Type B pancreatic cell (in vitro differentiated cells): ENCODE measurements around the gene POM121L2. TPM values are rescaled to one million over a fixed set of nuclear protein-coding genes. Genes with fewer than 3 reads are reported as not detected.

ENCODE experiments used
- DNase-seq: peaks from one replicate; pipeline ENCODE4 v3.0.0; 2021; ENCODE audit warnings: mixed read lengths; ENCODE audit not compliant: unreplicated experiment; ENCODE audit errors: extremely low spot score
- H3K27ac Mint-ChIP-seq: 2 replicates; pipeline ENCODE4 v1.8.0; 2021; ENCODE audit warnings: mild to moderate bottlenecking, mixed read lengths
- H3K27me3 Mint-ChIP-seq: 2 replicates; pipeline ENCODE4 v1.8.0; 2021; ENCODE audit warnings: mixed read lengths
- H3K36me3 Mint-ChIP-seq: 2 replicates; pipeline ENCODE4 v1.8.0; 2021; ENCODE audit warnings: mixed read lengths
- H3K4me1 Mint-ChIP-seq: one replicate; pipeline ENCODE4 v1.8.0; 2021; ENCODE audit warnings: mixed read lengths; ENCODE audit not compliant: unreplicated experiment
- H3K4me3 Mint-ChIP-seq: 2 replicates; pipeline ENCODE4 v1.8.0; 2021; ENCODE audit warnings: mild to moderate bottlenecking, mixed read lengths
- H3K9me3 Mint-ChIP-seq: 2 replicates; pipeline ENCODE4 v1.8.0; 2021; ENCODE audit warnings: mixed read lengths
- total RNA-seq: library from RNA; stranded (reverse); gene quantifications from 2 replicates; pipeline ENCODE4 v1.2.1, GENCODE V29; 2021; ENCODE audit warnings: low replicate concordance
- TF ChIP-seq, protein P1 (sequence below): fragments of 200-600 bp; sonication (generic); conservative IDR thresholded peaks from 2 replicates; pipeline ENCODE4 v1.5.0; 2021; ENCODE audit warnings: antibody characterized with exemption, mild to moderate bottlenecking

Gene POM121L2
- total RNA-seq, 1 donor from 2014 or later, result 0.10 TPM

DNA sequence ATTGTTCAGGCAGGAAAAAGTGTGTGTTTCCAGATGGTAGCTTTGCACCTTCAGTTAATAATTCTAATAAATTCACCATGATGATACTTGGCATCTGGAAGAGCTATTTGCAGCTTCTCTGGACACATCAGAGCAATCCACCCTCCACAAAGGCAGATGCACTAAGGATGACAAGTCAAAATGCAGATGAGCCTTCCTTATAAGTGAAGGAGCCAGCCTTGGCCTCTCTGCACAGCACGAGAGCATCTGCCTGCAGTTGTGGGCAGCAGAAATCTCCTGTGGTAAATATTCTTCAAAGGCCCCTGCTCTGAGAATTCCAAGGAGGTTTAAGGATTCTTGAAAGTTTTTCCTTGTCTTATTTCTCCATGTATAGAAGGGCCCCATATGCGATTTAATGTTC is 6.9 kb upstream of the POM121L2 start:
- Mint-ChIP-seq H3K4me3 (no peak overlapping the region), H3K27me3 (peaks cover 36% of the 10 kb centered on the region), H3K36me3 (no peaks in the 10 kb centered on the region), H3K4me1 (no peaks in the 10 kb centered on the region), H3K9me3 (no peaks in the 10 kb centered on the region), H3K27ac (no peak overlapping the region)
- TF ChIP-seq, protein P1, sequence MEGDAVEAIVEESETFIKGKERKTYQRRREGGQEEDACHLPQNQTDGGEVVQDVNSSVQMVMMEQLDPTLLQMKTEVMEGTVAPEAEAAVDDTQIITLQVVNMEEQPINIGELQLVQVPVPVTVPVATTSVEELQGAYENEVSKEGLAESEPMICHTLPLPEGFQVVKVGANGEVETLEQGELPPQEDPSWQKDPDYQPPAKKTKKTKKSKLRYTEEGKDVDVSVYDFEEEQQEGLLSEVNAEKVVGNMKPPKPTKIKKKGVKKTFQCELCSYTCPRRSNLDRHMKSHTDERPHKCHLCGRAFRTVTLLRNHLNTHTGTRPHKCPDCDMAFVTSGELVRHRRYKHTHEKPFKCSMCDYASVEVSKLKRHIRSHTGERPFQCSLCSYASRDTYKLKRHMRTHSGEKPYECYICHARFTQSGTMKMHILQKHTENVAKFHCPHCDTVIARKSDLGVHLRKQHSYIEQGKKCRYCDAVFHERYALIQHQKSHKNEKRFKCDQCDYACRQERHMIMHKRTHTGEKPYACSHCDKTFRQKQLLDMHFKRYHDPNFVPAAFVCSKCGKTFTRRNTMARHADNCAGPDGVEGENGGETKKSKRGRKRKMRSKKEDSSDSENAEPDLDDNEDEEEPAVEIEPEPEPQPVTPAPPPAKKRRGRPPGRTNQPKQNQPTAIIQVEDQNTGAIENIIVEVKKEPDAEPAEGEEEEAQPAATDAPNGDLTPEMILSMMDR, result no peak
- no peak for DNase-seq

DNA sequence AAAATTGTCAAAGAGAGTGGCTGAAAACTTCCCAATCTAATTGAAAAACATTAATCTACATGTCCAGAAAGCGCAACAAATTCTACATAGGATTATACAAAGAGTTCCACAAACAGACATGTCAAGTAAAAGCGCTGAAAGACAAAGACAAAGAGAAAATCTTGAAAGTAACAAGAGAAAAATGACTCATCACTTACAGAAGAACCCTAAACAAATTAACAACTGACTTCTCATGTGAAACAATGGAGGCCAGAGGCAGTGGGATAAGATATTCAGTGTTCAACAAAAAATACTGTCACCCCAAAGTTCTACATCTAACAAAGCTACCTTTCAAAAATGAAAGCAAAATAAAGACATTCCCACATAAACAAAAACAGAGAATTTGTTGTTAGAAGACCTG is 2.0 kb upstream of the POM121L2 start:
- peaks cover 83% of the 10 kb centered on the region for H3K27me3 Mint-ChIP-seq

DNA sequence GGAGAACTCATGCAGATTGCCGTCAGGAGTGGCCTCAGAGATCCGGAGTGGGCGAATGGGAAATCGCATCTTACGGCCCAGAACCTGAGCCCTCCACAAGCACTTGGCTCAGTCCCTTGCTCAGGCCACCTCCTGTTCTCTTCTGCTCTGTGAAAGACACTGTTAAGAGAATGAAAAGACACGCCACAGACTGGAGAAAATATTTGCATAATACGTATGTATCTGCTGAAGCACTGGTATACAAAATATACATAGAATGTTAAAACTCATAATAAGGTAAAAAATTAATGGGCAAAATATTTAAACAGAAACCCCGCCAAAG is 838 bp upstream of the POM121L2 start:
- peaks cover 88% of the 10 kb centered on the region for H3K27me3 Mint-ChIP-seq
- no peaks in the 10 kb centered on the region for H3K36me3 Mint-ChIP-seq
- peak overlapping the region; percentile 90 for H3K4me3 Mint-ChIP-seq
- H3K4me1 Mint-ChIP-seq, result no peaks in the 10 kb centered on the region
- TF ChIP-seq, protein P1, result peak; percentile 21
- peak overlapping the region; percentile 31 for H3K27ac Mint-ChIP-seq
- no peaks in the 10 kb centered on the region for H3K9me3 Mint-ChIP-seq
- no peak for DNase-seq

More for the DNA sequence above, 2.0 kb upstream of the POM121L2 start:
- no peaks in the 10 kb centered on the region for H3K9me3 Mint-ChIP-seq
- H3K4me1 Mint-ChIP-seq, result no peaks in the 10 kb centered on the region
- H3K4me3 Mint-ChIP-seq, result no peak overlapping the region
- H3K27ac Mint-ChIP-seq, result no peak overlapping the region
- DNase-seq, result no peak
- TF ChIP-seq, protein P1, result no peak
- H3K36me3 Mint-ChIP-seq, result no peaks in the 10 kb centered on the region

DNA sequence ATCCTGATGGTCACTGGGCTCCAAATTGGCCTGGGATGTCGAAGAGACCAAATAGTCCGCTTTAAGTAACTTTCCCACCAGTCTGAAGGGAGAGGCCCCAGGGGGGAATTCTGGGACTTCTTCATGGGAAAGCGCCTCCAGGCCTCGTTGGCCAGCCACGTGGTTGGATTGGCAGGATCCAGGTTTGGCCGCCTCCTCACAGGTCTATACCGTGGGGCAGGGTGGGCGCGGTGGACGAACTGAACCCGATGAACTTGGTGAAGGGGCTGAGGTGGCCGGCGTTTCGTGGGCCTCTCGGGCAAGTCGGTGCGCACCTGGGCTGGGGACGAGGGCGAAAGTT is 297 bp downstream of the POM121L2 start:
- H3K27ac Mint-ChIP-seq, result peak overlapping the region; percentile 40
- no peaks in the 10 kb centered on the region for H3K9me3 Mint-ChIP-seq
- peaks cover 86% of the 10 kb centered on the region for H3K27me3 Mint-ChIP-seq
- TF ChIP-seq, protein P1, result no peak
- H3K4me1 Mint-ChIP-seq, result no peaks in the 10 kb centered on the region
- peak overlapping the region; percentile 90 for H3K4me3 Mint-ChIP-seq
- no peaks in the 10 kb centered on the region for H3K36me3 Mint-ChIP-seq
- no peak for DNase-seq

DNA sequence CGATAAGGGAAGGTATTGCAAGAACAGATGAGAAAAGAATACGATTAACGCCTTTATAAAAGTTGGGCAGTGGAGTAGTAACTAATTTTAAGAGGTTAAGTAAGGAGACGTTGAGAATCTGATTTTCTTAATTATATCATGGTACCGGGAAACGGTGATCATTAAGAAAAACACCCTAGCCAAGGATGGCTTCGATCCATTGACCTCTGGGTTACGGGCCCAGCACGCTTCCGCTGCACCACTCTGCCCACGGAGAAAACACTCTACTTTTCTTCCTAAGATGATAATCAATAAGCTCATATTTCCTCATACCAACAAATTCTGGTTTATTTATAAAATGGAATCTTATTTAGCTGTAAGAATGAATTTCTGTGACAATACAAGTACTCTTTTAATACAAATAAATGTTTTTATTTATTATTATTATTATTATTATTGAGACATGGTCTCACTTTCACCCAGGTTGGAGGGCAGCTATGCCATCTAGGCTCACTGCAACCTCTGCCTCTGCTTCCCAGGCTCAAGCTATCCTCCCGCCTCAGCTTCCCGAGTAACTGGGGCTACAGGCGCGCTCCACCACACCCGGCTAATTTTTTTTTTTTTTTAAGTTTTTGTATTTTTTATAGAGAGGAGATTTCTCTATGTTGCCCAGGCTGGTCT is 8.3 kb downstream of the POM121L2 start:
- Mint-ChIP-seq H3K27ac (no peak overlapping the region), H3K36me3 (no peaks in the 10 kb centered on the region), H3K4me1 (no peaks in the 10 kb centered on the region), H3K9me3 (no peaks in the 10 kb centered on the region), H3K4me3 (no peak overlapping the region), H3K27me3 (peaks cover 74% of the 10 kb centered on the region)
- TF ChIP-seq, protein P1, result no peak
- no peak for DNase-seq
